Naive thymus-derived CD4-positive, alpha-beta T cell (primary cell): ENCODE results near the gene NTRK2. TPM values are rescaled to one million over a fixed set of nuclear protein-coding genes. Genes with fewer than 3 reads are reported as not detected.

ENCODE experiments used
- ATAC-seq: fragments of 150-1000 bp; cut with Tn5 transposase; 2 replicates; pipeline ENCODE4 v1.10.0; 2021; ENCODE audit warnings: mild to moderate bottlenecking, moderate library complexity
- CTCF ChIA-PET: fragments of 350-600 bp; sonication (Branson Sonifier 250); formaldehyde crosslinking; loops from one replicate; lab custom pipeline; 2021; ENCODE audit warnings: antibody characterized with exemption; lab: Charles Lee
- POLR2A ChIA-PET: fragments of 350-600 bp; sonication (Branson Sonifier 250); formaldehyde crosslinking; loops from one replicate; lab custom pipeline; 2021; ENCODE audit warnings: antibody characterized with exemption, inconsistent platforms; lab: Charles Lee
- DNase-seq, 9 donors: peaks; one replicate each; pipeline versions ENCODE4 v3.0.0 to v3.0.0-alpha.2; 2020 to 2022; ENCODE audit warnings: mixed read lengths in 1 of 9
- H3K27ac ChIP-seq: one replicate; pipeline ENCODE4 v1.7.0; 2013; ENCODE audit warnings: mild to moderate bottlenecking, low read depth, low read length, moderate library complexity
- H3K27me3 ChIP-seq, 2 donors: one replicate each; pipeline ENCODE4 v1.7.0; 2013; ENCODE audit warnings: low read length in 2 of 2, mild to moderate bottlenecking in 2 of 2, moderate library complexity in 2 of 2; ENCODE audit not compliant: control insufficient read depth in 2 of 2, insufficient read depth in 2 of 2
- H3K36me3 ChIP-seq, 3 experiments: 1 replicate in 2 of 3; 2 replicates in 1 of 3; pipeline ENCODE4 v1.7.0; 2013; ENCODE audit warnings: low read length in 3 of 3, mild to moderate bottlenecking in 3 of 3, moderate library complexity in 1 of 3; ENCODE audit not compliant: insufficient read depth in 3 of 3, control insufficient read depth in 2 of 3
- H3K4me1 ChIP-seq, 2 donors: one replicate each; pipeline ENCODE4 v1.7.0; 2013; ENCODE audit warnings: low read length in 2 of 2, mild to moderate bottlenecking in 2 of 2, moderate library complexity in 1 of 2; ENCODE audit not compliant: control insufficient read depth in 2 of 2, insufficient read depth in 2 of 2
- H3K4me3 ChIP-seq: 2 replicates; pipeline ENCODE4 v1.7.0; 2013; ENCODE audit warnings: mild to moderate bottlenecking, low read length
- H3K9me3 ChIP-seq, 3 experiments: 1 replicate in 2 of 3; 2 replicates in 1 of 3; pipeline ENCODE4 v1.7.0; 2013; ENCODE audit warnings: low read length in 3 of 3; ENCODE audit not compliant: control insufficient read depth in 2 of 3
- H3K27ac Mint-ChIP-seq, 9 donors: one replicate each; pipeline ENCODE4 v1.8.0; 2020 to 2022; ENCODE audit warnings: mixed read lengths in 9 of 9, mild to moderate bottlenecking in 8 of 9, moderate library complexity in 5 of 9, inconsistent platforms in 2 of 9
- H3K27me3 Mint-ChIP-seq, 5 donors: one replicate each; pipeline ENCODE4 v1.8.0; 2021 to 2022; ENCODE audit warnings: mixed read lengths in 5 of 5, mild to moderate bottlenecking in 1 of 5
- H3K36me3 Mint-ChIP-seq, 5 donors: one replicate each; pipeline ENCODE4 v1.8.0; 2020 to 2022; ENCODE audit warnings: mixed read lengths in 5 of 5, mild to moderate bottlenecking in 3 of 5, inconsistent platforms in 1 of 5
- H3K4me1 Mint-ChIP-seq, 7 donors: one replicate each; pipeline ENCODE4 v1.8.0; 2020 to 2022; ENCODE audit warnings: mixed read lengths in 7 of 7, mild to moderate bottlenecking in 3 of 7, inconsistent platforms in 1 of 7
- H3K4me3 Mint-ChIP-seq, 10 donors: one replicate each; pipeline ENCODE4 v1.8.0; 2020 to 2022; ENCODE audit warnings: mild to moderate bottlenecking in 10 of 10, mixed read lengths in 10 of 10, moderate library complexity in 6 of 10, inconsistent platforms in 2 of 10
- H3K9me3 Mint-ChIP-seq, 11 donors: one replicate each; pipeline ENCODE4 v1.8.0; 2020 to 2022; ENCODE audit warnings: mixed read lengths in 11 of 11, mild to moderate bottlenecking in 4 of 11, inconsistent platforms in 1 of 11, moderate library complexity in 1 of 11
- intact Hi-C, 2 donors: fragments of 100-400 bp; cut with micrococcal nuclease; formaldehyde crosslinking; loops; one replicate each; pipeline ENCODE4 v1.15.1; 2023
- polyA plus RNA-seq, 2 donors: library from polyadenylated mRNA; unstranded; fragments of 300-500 nt; fragmentation: Illumina TruSeq; gene quantifications; one replicate each; pipeline ENCODE4 v1.2.3, GENCODE V29; 2021
- total RNA-seq, 6 experiments: library from RNA in 5 of 6; stranded (reverse) in 5 of 6; gene quantifications; 1 replicate in 5 of 6; 2 replicates in 1 of 6; pipeline ENCODE4 v1.2.3 and lab custom pipeline; 2021 to 2026

Gene NTRK2
- total and polyA plus RNA-seq, 7 experiments from 2014 or later = 0.07 to 1.2 TPM; not detected in 5

DNA sequence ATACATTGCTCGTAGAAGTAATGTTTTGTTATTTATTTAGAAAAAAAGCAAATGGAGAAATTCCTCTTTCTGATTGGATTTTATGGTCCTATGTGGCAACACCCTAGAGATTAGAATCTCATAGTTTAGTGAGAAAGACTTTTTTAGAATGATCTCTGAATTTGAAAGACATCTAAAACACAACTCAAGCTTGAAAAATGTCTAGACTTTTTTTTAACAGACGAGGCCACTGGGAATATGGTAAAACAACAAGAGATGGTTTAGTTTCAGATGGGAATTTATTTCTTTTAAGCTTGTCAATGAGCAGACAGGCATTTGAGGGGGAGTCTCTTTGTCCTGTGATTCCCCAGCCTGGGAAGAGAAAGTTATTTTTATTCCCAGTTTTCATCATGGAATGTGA is 122.1 kb downstream of the NTRK2 start:
- H3K4me3 ChIP-seq = no peak overlapping the region
- H3K9me3 ChIP-seq = no peaks in the 10 kb centered on the region
- peaks cover 0 to 4% (median 0%) of the 10 kb centered on the region in 11 donors for H3K9me3 Mint-ChIP-seq
- H3K27ac Mint-ChIP-seq = no peak overlapping the region
- peaks cover 0 to 1% (median 0%) of the 10 kb centered on the region in 7 donors for H3K4me1 Mint-ChIP-seq
- ATAC-seq = no peak
- no peak overlapping the region for H3K27ac ChIP-seq
- no peaks in the 10 kb centered on the region for H3K36me3 Mint-ChIP-seq
- ChIA-PET CTCF (no interaction called here), POLR2A (no interaction called here)
- intact Hi-C loops = no loop called here
- DNase-seq = no peak
- no peaks in the 10 kb centered on the region for H3K4me1 ChIP-seq
- peaks cover 0 to 12% (median 5%) of the 10 kb centered on the region in 5 donors for H3K27me3 Mint-ChIP-seq
- no peaks in the 10 kb centered on the region for H3K27me3 ChIP-seq
- no peaks in the 10 kb centered on the region for H3K36me3 ChIP-seq
- no peak overlapping the region for H3K4me3 Mint-ChIP-seq

DNA sequence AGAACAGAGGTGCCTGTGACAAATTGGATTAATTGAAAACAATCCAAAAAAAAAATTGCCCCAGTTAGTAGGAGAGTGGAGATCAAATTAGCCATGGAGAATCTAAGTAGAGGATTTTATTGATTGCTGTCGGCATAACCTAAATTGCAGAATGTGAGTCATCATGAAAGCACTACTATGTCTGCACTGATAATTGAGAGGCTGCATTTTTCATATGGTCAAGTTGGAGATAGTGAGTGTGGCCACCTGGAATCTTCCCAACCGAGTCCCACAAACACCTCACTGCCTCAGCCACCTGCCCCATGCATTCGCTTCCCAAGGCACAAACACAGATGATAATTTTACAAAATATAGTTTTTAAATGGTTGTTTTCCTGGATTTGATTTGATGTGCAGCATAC is 123.7 kb downstream of the NTRK2 start:
- Mint-ChIP-seq H3K9me3 (peaks cover 0 to 4% (median 0%) of the 10 kb centered on the region in 11 donors), H3K27ac (no peak overlapping the region), H3K4me3 (no peak overlapping the region), H3K36me3 (no peaks in the 10 kb centered on the region), H3K27me3 (peaks cover 0 to 7% (median 5%) of the 10 kb centered on the region in 5 donors), H3K4me1 (peaks cover 0 to 1% (median 0%) of the 10 kb centered on the region in 7 donors)
- ATAC-seq (no peak), DNase-seq (no peak)
- Histone ChIP-seq H3K4me3 (no peak overlapping the region), H3K9me3 (no peaks in the 10 kb centered on the region), H3K27me3 (no peaks in the 10 kb centered on the region), H3K4me1 (no peaks in the 10 kb centered on the region), H3K36me3 (no peaks in the 10 kb centered on the region), H3K27ac (no peak overlapping the region)
- ChIA-PET POLR2A (no interaction called here), CTCF (no interaction called here)
- intact Hi-C loops = no loop called here

DNA sequence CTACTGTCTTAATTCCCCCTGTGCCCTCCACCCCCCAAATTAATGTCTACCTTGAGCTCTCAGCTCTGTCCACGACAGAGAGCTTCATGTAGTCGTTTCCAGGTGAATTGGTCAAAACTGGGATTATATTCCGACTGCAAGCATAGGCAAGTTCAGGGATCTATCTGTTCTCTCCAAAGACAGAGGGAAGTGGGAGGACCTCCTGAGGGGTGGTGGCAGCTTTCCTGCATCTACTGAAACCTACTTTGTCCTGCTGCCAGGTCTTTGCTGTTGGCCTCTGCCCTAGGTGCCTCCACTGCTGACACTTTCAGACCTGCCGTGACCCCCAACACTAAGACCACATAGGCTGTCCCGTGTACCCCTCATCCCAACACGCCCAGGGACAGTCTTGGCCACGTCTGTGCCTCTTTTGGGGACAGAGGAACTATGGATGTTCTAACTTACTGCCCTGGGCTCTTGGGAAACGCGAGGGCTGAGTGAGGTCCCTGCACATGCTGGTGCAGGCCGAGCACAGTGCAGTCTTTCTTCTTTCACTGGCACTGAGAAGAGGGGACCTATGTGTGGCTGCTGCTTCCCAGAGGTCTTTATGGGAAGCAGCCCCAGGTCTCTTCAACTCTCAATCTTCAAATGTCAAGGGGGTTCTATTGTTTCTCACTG is 125.6 kb downstream of the NTRK2 start:
- no peak overlapping the region for H3K27ac Mint-ChIP-seq
- H3K36me3 ChIP-seq = no peaks in the 10 kb centered on the region

DNA sequence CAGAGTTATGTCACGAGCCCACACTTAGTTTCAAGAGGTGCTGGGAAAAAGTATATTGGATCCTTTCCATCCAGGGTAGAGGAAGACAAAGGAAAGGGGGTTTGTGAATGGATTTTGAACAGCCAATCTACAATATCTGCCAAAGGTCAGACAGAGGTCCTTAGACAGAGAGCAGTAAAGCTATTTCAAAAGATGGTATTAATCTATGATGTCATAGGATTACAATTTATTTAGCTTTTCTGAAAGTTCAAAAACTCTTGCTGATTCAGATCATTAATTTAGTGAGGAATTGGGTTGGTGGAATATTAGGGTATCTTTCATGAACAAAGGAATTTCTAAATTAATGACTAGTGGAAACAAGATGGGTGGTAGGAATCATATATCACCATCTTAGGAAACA is 126.9 kb downstream of the NTRK2 start:
- ChIA-PET POLR2A (no interaction called here), CTCF (no interaction called here)
- H3K27ac ChIP-seq = no peak overlapping the region
- H3K36me3 ChIP-seq = no peaks in the 10 kb centered on the region
- Mint-ChIP-seq H3K4me1 (no peaks in the 10 kb centered on the region), H3K36me3 (no peaks in the 10 kb centered on the region), H3K9me3 (peaks cover 0 to 2% (median 0%) of the 10 kb centered on the region in 11 donors), H3K4me3 (no peak overlapping the region), H3K27ac (no peak overlapping the region), H3K27me3 (peaks cover 0 to 5% (median 0%) of the 10 kb centered on the region in 5 donors)
- H3K27me3 ChIP-seq = no peaks in the 10 kb centered on the region
- ATAC-seq (no peak), DNase-seq (no peak)
- intact Hi-C loops = no loop called here
- H3K4me3 ChIP-seq = no peak overlapping the region
- no peaks in the 10 kb centered on the region for H3K9me3 ChIP-seq
- no peaks in the 10 kb centered on the region for H3K4me1 ChIP-seq

More for the DNA sequence above, 125.6 kb downstream of the NTRK2 start:
- Mint-ChIP-seq H3K36me3 (no peaks in the 10 kb centered on the region), H3K27me3 (peaks cover 0 to 5% (median 0%) of the 10 kb centered on the region in 5 donors), H3K4me3 (no peak overlapping the region), H3K4me1 (no peaks in the 10 kb centered on the region), H3K9me3 (peaks cover 0 to 3% (median 0%) of the 10 kb centered on the region in 11 donors)
- ChIA-PET CTCF (no interaction called here), POLR2A (no interaction called here)
- ATAC-seq (no peak), DNase-seq (no peak)
- Histone ChIP-seq H3K27me3 (no peaks in the 10 kb centered on the region), H3K9me3 (no peaks in the 10 kb centered on the region), H3K27ac (no peak overlapping the region), H3K4me3 (no peak overlapping the region), H3K4me1 (no peaks in the 10 kb centered on the region)
- intact Hi-C loops = no loop called here

DNA sequence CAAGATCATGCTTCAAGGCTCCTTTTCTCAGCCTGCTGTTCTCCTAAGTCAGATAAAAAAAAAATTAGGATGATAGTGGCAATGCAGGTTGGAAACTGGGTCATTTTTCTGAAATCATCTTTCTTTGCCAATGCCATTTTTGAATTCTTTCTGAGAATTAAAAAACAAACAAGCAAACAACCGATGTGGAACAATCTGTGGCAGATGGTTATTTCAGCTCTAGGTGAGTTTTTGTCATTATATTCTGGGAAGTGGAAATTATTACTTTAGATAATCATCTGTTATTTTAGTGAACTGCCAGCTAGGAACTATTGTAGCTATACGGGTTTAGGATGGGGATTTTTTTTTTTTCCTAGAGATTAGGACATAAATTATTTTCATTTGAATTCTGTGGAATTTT is 129.7 kb downstream of the NTRK2 start:
- Mint-ChIP-seq H3K27me3 (peaks cover 0 to 5% (median 0%) of the 10 kb centered on the region in 5 donors), H3K9me3 (peaks cover 0 to 2% (median 0%) of the 10 kb centered on the region in 11 donors), H3K27ac (no peak overlapping the region), H3K4me1 (no peaks in the 10 kb centered on the region), H3K36me3 (no peaks in the 10 kb centered on the region), H3K4me3 (no peak overlapping the region)
- Histone ChIP-seq H3K4me1 (no peaks in the 10 kb centered on the region), H3K9me3 (no peaks in the 10 kb centered on the region), H3K4me3 (no peak overlapping the region), H3K27ac (no peak overlapping the region), H3K36me3 (no peaks in the 10 kb centered on the region), H3K27me3 (no peaks in the 10 kb centered on the region)
- intact Hi-C loops = no loop called here
- ChIA-PET CTCF (no interaction called here), POLR2A (interaction anchor here (0.7 kb wide), 1 partner anchor 173 kb away, joined by 3 read pairs; no protein-coding TSS in a partner anchor)
- no peak for ATAC-seq
- DNase-seq = no peak

DNA sequence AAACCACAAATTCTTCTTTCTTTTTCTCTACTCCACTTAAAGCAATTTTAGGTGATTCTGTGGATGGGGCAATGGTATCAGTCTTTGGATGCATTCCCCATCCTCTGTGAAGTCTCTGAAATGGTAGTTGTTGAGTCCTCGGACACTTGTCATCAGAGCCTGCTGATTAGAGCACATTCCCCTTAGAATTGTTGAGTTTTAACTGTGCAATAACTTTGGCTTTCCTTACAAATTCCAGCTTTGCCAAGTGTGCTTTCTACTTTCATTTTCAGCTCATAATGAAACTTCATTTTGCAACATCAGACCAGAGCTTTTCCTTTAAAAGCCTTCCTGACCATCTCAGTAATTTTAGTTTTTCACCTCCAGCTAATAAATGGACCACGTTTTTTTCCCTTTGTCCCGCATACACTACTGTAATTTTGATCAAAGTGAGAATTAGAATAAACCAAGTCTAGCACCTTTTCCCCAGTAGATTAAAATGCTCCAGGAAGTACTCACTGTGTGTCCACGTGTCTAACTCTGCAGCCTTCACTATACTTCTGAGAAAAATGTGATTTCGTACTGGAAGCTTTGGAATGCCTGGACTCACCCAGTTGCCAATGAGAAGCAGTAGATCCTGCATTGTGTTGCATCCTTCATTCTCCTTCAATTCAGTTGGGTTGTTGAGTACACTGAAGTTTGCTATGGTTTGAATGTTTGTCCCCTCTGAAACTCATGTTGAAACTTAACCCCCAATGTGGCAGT is 135.6 kb downstream of the NTRK2 start:
- no peak overlapping the region for H3K4me3 ChIP-seq
- intact Hi-C loops = no loop called here
- no peaks in the 10 kb centered on the region for H3K9me3 ChIP-seq
- ChIA-PET CTCF (no interaction called here), POLR2A (no interaction called here)
- H3K36me3 ChIP-seq = no peaks in the 10 kb centered on the region
- no peak for DNase-seq
- no peaks in the 10 kb centered on the region for H3K36me3 Mint-ChIP-seq
- H3K27me3 Mint-ChIP-seq = peaks cover 0 to 7% (median 5%) of the 10 kb centered on the region in 5 donors
- peaks cover 0 to 5% (median 0%) of the 10 kb centered on the region in 11 donors for H3K9me3 Mint-ChIP-seq
- no peaks in the 10 kb centered on the region for H3K4me1 Mint-ChIP-seq
- no peak overlapping the region for H3K27ac ChIP-seq
- no peaks in the 10 kb centered on the region for H3K4me1 ChIP-seq
- H3K4me3 Mint-ChIP-seq = no peak overlapping the region
- no peak for ATAC-seq
- no peak overlapping the region for H3K27ac Mint-ChIP-seq
- H3K27me3 ChIP-seq = no peaks in the 10 kb centered on the region
